Central memory CD8-positive, alpha-beta T cell (primary cell): ENCODE data around the gene ZNRF2.
"Not testable (repeated sequence)": the region's sequence is repeated elsewhere in the genome, so short reads cannot be mapped to it uniquely, and the experiment has no call there.

Experiments
- ATAC-seq: fragments of 150-1000 bp; cut with Tn5 transposase; replicated peaks from 2 replicates; pipeline ENCODE4 v1.10.0; 2022; ENCODE audit warnings: mild to moderate bottlenecking, moderate FRiP score, moderate number of reproducible peaks; ENCODE audit not compliant: poor library complexity, severe bottlenecking; ENCODE audit errors: extremely low read depth
- DNase-seq, 2 donors: peaks; one replicate each; pipeline ENCODE4 v3.0.0; 2021; ENCODE audit warnings: low spot score in 2 of 2
- H3K27ac Mint-ChIP-seq: one replicate; pipeline ENCODE4 v1.8.0; 2022; ENCODE audit warnings: low read depth, mild to moderate bottlenecking, moderate library complexity, mixed read lengths
- H3K27me3 Mint-ChIP-seq: one replicate; pipeline ENCODE4 v1.8.0; 2022; ENCODE audit warnings: mixed read lengths
- H3K36me3 Mint-ChIP-seq: one replicate; pipeline ENCODE4 v1.8.0; 2022; ENCODE audit warnings: mild to moderate bottlenecking, moderate library complexity, mixed read lengths; ENCODE audit not compliant: insufficient read depth
- H3K4me1 Mint-ChIP-seq: one replicate; pipeline ENCODE4 v1.8.0; 2022; ENCODE audit warnings: mixed read lengths
- H3K4me3 Mint-ChIP-seq: one replicate; pipeline ENCODE4 v1.8.0; 2022; ENCODE audit warnings: mild to moderate bottlenecking, moderate library complexity, mixed read lengths
- H3K9me3 Mint-ChIP-seq: one replicate; pipeline ENCODE4 v1.8.0; 2022; ENCODE audit warnings: mixed read lengths

ZNRF2 gene

DNA sequence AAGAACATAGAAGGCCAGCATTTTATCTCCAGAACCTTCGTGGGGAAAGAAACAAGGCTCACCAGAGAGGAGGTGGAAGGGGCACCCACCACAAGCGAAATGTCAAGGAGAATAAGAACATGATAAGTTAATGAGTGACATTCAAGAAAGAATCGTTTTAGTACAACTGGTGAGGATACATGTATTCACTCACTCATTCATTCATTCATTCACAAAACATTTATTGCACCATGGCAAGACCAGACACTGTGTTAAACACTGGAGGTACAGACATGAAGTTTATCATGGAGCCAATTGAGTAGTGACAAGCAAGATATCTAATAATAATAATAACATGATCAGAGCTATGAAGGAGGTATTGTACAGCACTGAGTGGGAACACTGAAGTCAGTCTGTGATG, 1.7 kb upstream of the ZNRF2 start:
- H3K36me3 Mint-ChIP-seq = peaks cover 17% of the 10 kb centered on the region
- H3K27ac Mint-ChIP-seq = no peak overlapping the region
- no peaks in the 10 kb centered on the region for H3K27me3 Mint-ChIP-seq
- peaks cover 44% of the 10 kb centered on the region for H3K4me1 Mint-ChIP-seq
- DNase-seq (no peak), ATAC-seq (no peak)
- no peaks in the 10 kb centered on the region for H3K9me3 Mint-ChIP-seq
- no peak overlapping the region for H3K4me3 Mint-ChIP-seq

DNA sequence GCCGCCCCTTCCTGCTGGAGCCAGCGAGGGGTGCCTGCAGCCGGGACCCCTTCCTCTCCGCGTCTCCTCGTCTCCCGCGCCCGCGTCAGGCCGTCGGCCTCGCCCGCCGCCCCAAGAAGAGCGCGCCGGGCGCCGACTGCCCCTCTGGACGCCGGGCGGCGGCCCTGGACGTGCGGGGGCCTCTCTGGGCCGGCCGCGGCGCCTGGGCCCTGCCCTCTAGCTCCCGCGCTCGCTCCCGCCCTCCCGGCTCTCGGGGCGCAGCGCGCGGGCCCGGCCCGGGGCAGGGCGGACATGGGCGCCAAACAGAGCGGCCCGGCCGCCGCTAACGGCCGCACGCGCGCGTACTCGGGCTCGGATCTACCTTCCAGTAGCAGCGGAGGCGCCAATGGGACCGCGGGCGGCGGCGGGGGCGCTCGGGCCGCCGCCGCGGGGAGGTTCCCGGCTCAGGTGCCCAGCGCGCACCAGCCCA, 704 bp downstream of the ZNRF2 start:
- Mint-ChIP-seq H3K27ac (no peak overlapping the region), H3K9me3 (no peaks in the 10 kb centered on the region), H3K27me3 (no peaks in the 10 kb centered on the region), H3K36me3 (peaks cover 20% of the 10 kb centered on the region), H3K4me1 (peaks cover 59% of the 10 kb centered on the region), H3K4me3 (peak overlapping the region; percentile 94)
- ATAC-seq (no peak), DNase-seq (no peak)

DNA sequence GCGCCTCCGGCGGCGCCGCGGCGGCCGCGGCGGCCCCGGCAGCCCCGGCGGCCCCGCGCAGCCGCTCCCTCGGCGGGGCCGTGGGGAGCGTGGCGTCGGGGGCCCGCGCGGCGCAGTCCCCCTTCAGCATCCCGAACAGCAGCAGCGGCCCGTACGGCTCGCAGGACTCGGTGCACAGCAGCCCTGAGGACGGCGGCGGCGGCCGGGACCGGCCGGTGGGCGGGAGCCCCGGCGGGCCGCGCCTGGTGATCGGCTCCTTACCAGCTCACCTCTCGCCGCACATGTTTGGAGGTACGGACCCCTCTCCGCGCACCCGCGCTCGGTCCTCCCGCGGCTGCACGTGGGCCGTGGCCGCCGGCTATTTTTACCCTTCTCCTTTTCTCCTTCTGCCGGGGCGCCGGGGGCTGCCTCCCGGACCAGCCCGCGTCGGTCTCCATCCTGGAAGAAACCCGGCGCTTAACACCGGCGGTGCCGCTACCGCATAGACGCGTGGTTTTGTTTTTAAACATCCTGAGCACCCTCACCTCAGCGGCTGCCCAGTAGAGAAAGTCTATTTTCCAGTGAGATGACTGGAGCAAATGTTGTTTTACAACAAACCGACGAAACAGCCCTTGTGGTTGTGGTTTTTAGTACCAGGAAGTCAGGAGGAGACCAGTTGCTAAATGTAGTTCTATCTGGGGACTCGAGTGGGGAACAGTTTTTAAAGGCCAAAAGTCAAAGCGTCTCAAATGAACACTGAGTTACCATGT, 1.3 kb downstream of the ZNRF2 start:
- peak; percentile 24 to 50 for DNase-seq
- Mint-ChIP-seq H3K9me3 (no peaks in the 10 kb centered on the region), H3K4me1 (peaks cover 62% of the 10 kb centered on the region), H3K36me3 (peaks cover 20% of the 10 kb centered on the region), H3K27ac (peak overlapping the region; percentile 97), H3K27me3 (no peaks in the 10 kb centered on the region), H3K4me3 (peak overlapping the region; percentile 94)
- no peak for ATAC-seq

DNA sequence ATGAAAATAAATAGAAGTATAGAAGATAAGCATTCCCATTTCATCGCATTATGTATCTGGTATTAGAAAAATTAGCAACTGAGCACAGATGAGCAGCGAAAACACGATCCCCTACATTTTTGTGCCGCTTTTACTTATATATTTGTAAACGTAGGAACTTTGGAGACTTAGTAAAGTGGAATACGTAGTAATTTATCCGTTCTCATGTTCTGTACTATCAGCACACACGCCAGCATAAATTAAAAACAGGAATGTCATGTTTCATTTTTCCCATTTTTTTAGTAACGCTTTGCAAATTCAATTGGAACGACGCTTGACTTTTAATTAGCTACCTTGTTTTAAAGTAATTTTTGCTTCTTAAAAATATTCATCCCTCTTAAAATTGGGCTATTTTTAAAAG, 2.4 kb downstream of the ZNRF2 start:
- ATAC-seq (no peak), DNase-seq (no peak)
- Mint-ChIP-seq H3K4me1 (peaks cover 64% of the 10 kb centered on the region), H3K27ac (peak overlapping the region; percentile 97), H3K36me3 (peaks cover 17% of the 10 kb centered on the region), H3K4me3 (peak overlapping the region; percentile 94), H3K9me3 (no peaks in the 10 kb centered on the region), H3K27me3 (no peaks in the 10 kb centered on the region)

DNA sequence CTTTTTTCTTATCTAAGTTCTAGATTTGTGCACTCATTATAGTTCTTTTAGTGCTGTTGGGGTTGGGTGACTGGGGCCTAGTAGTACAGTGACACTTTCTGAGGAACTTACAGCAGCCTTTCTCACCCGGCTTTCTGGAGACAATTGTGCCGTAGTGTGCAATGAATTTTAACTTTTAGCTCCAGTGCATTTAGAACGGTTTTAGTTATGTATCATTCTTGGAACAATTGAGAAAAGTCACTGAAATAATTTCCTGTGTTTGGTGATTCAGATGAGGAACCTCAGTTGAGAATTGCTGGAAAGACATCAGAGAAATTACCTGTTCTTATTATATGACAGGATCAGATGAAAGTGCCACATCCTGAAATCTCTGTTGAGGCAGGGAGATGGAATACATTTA, 3.2 kb downstream of the ZNRF2 start:
- Mint-ChIP-seq H3K36me3 (peaks cover 17% of the 10 kb centered on the region), H3K4me1 (peaks cover 68% of the 10 kb centered on the region), H3K4me3 (peak overlapping the region; percentile 60)
- not testable (repeated sequence) for H3K9me3 Mint-ChIP-seq, H3K27ac Mint-ChIP-seq, DNase-seq, H3K27me3 Mint-ChIP-seq, ATAC-seq

DNA sequence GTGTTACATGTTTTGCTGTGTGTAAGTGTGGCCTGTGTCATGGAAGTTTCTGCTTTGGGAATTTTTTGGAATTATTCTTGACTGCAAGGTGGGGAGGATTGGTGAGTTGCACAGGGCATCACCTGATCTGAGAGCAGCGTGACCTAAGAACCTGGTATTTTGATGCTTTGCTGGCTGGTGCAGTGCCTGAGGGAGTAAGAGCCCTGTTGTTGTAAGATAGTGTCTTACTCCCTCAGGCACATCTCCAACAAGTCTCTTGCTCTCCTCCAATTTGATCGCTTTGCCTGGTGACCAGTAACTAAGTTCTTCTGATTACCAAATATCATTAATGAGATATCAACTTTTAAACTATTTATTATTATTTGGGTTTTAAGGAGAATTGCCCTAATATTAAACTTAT, 5.2 kb downstream of the ZNRF2 start:
- not testable (repeated sequence) for H3K27me3 Mint-ChIP-seq, H3K27ac Mint-ChIP-seq, H3K9me3 Mint-ChIP-seq, ATAC-seq, DNase-seq
- H3K4me1 Mint-ChIP-seq = peaks cover 73% of the 10 kb centered on the region
- H3K36me3 Mint-ChIP-seq = peaks cover 11% of the 10 kb centered on the region
- peak overlapping the region; percentile 45 for H3K4me3 Mint-ChIP-seq

DNA sequence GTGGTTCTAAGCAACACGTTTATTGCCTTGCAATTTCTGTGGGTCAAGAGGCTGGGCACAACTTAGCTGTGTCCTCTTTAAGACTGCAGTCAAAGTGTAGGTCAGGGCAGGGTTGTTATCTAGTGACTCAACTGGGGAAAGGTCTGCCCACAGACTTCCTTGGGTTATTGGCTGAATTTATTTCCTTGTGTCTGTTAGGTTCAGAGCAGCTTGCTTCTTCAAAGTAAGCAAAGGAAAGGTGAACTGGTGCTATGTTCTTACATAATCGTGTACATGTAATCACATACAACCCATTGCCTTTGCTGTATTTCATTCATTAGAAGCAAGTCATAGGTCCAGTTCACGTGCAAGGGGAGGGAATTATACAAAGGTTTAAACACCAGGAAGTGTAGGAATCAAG, 5.9 kb downstream of the ZNRF2 start:
- ATAC-seq, DNase-seq, H3K9me3 Mint-ChIP-seq, H3K27ac Mint-ChIP-seq, H3K27me3 Mint-ChIP-seq: not testable (repeated sequence)
- Mint-ChIP-seq H3K4me1 (peaks cover 80% of the 10 kb centered on the region), H3K4me3 (peak overlapping the region; percentile 33), H3K36me3 (peaks cover 11% of the 10 kb centered on the region)

DNA sequence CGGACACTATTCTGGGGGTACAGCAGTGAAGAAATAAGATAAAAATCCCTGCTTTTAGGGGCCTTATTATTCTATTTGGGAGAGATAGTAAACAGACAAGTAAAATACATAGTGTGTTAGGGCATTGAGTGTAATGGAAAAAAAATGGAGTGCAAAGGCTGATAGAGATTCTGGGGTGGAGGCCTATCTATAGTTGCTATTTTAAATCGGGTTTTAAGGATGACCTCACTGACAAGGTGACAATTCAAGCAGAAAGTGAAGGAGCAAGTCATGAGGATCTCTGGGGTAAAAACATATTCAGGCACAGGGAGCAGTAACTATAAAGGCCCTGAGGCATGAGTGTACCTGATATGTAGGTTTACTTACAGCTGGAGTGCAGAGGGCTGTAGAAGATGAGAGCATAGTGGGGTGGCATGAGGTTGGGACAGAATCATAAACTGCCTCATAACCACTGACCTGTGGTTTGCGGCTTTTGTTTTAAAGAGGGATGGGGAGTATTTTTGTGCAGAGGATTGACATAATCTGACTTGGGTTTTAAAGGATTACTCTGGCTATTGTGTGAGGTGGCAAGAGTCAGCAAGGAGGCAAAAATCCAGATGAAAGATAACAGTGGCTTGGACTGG, 8.1 kb downstream of the ZNRF2 start:
- ATAC-seq, DNase-seq, H3K9me3 Mint-ChIP-seq, H3K36me3 Mint-ChIP-seq, H3K27me3 Mint-ChIP-seq, H3K27ac Mint-ChIP-seq: not testable (repeated sequence)
- H3K4me3 Mint-ChIP-seq = peak overlapping the region; percentile 21
- peaks cover 85% of the 10 kb centered on the region for H3K4me1 Mint-ChIP-seq

DNA sequence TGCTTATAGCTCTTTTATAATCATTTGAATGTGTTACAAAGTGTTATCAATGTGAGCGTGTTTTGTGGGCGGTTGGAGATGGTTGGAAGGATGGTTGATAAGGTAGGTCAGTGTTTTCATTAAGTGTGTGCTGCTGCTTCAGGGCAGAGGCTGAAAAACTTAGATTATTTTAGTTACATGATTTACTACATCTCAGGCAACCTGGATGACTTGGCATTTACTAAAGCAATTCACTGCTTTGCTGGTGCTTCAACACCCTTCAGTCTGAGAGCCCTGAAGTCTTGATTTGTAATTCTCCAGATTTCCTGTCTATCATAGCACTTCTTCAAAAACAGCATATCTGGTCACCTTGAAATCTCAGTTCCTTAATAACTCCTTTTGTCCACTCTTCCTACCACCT, 11.9 kb downstream of the ZNRF2 start:
- not testable (repeated sequence) for H3K27ac Mint-ChIP-seq, H3K27me3 Mint-ChIP-seq, DNase-seq, H3K9me3 Mint-ChIP-seq, H3K4me3 Mint-ChIP-seq, H3K36me3 Mint-ChIP-seq
- peak; percentile 32 for ATAC-seq
- H3K4me1 Mint-ChIP-seq = peaks cover 71% of the 10 kb centered on the region

DNA sequence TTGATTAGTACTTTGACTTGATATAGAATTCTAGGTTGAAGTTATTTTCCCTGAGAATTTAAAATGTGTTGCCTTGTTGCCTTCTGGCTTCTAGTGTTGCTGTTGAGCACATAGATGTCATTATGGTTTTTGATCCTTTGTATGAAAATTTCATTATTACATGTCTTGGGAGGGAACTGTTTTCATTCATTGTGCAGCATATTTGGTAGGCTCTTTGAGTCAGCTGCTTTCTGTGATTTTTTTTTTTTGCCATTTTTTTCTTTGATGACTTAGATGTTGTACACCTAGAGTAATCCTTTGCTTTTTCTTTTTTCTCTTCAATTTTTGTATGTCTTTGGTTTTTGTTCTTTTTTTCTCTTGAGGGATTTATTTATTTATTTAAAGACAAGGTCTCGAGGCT, 13.1 kb downstream of the ZNRF2 start:
- Mint-ChIP-seq H3K27ac (peak overlapping the region; percentile 13), H3K4me1 (peaks cover 63% of the 10 kb centered on the region)
- ATAC-seq, H3K9me3 Mint-ChIP-seq, H3K27me3 Mint-ChIP-seq, H3K4me3 Mint-ChIP-seq, H3K36me3 Mint-ChIP-seq, DNase-seq: not testable (repeated sequence)

DNA sequence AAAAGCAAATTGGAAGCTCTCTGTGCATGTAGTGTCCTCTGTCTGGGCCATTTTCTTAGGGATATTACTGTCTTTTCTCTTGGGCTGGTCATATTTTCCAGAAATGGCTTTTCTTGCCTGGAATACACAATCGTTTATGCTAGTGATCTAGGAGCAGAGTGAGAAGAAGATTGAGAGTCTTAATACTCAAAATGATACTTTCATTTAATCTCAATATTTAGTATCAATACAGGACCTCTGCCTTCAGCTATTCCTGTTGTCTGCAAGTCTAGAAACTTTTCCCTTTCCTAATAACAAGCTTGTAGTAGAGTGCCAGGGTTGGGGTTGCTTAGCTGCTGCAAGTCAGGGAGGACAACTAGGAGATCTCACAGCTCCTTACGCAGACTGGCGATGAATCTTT, 14.0 kb downstream of the ZNRF2 start:
- ATAC-seq = not testable (repeated sequence)

DNA sequence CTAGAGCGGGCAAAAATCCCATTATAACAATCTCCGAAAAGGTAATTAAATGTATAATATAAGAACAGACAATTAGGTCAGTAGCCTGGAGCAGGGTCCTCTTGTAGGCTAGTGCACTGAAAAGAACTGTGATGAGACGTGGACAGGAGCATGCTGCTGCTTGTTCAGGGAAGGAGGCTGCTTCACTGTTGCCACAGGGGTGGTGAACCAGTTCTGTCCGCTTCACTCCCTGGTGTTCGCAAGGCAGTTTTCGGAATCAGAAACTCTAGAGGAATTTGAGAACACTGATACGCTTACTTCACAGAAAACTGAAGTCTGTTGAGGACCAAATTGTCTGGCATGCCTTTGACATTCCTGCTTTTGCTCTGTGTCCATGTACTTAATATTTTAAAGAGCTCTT, 17.4 kb downstream of the ZNRF2 start:
- Mint-ChIP-seq H3K4me1 (peaks cover 62% of the 10 kb centered on the region), H3K27me3 (no peaks in the 10 kb centered on the region), H3K27ac (no peak overlapping the region), H3K36me3 (peaks cover 6% of the 10 kb centered on the region), H3K4me3 (no peak overlapping the region), H3K9me3 (no peaks in the 10 kb centered on the region)
- DNase-seq = no peak
- ATAC-seq = no peak

More for the DNA sequence above, 14.0 kb downstream of the ZNRF2 start:
- not testable (repeated sequence) for H3K27me3 Mint-ChIP-seq, DNase-seq, H3K36me3 Mint-ChIP-seq, H3K9me3 Mint-ChIP-seq, H3K4me3 Mint-ChIP-seq
- Mint-ChIP-seq H3K27ac (peak overlapping the region; percentile 14), H3K4me1 (peaks cover 61% of the 10 kb centered on the region)

DNA sequence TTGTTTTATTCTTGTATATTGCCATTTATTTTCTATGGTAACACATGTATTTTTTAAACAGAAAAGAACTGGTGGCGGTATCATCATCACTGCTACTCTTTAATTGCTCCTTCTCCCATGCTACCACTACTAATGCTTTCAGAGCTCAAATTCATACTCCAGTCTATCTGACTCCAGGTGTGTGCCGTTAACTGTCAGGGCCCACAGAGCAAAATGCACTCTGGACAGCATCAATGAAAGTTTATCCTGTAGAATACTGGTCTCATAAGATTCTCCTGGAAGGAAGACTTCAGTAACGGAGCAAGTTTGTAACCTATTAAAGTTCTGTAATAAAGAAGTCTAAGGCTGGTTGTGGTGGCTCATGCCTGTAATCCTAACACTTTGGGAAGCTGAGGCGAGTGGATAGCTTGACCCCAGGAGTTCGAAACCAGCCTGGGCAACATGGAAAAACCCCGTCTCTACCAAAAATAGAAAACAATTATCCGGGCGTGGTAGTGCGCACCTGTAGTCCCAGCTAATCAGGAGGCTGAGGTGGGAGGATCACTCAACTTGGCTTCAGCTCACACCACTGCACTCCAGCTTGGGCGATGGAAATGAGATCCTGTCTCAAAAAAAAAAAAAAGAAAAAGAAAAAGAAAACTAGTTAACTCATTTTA, 18.4 kb downstream of the ZNRF2 start:
- no peak for DNase-seq
- no peak for ATAC-seq
- Mint-ChIP-seq H3K4me1 (peaks cover 62% of the 10 kb centered on the region), H3K27me3 (no peaks in the 10 kb centered on the region), H3K9me3 (no peaks in the 10 kb centered on the region), H3K27ac (no peak overlapping the region), H3K36me3 (peaks cover 6% of the 10 kb centered on the region), H3K4me3 (no peak overlapping the region)
